PC-9 (cell line): Measurements from ENCODE around the gene THEMIS.

ENCODE experiments used
- CTCF ChIP-seq: fragments of 200-600 bp; sonication (generic); conservative IDR thresholded peaks from 2 replicates; pipeline ENCODE4 v1.6.1; 2017; ENCODE audit warnings: mixed run types, antibody characterized with exemption, mild to moderate bottlenecking, moderate library complexity
- EZH2 ChIP-seq: fragments of 200-600 bp; sonication (generic); IDR thresholded peaks from 2 replicates; pipeline ENCODE4 v1.8.0; 2017; ENCODE audit warnings: antibody characterized with exemption, low read depth

- no peak for TF ChIP-seq EZH2
- no peak for TF ChIP-seq CTCF
Measured at GRCh38 chr6:127859956-127860355, 40.9 kb downstream of the THEMIS start.
